Immature natural killer cell (primary cell): Measurements from ENCODE around the gene TBC1D2B. TPM values are rescaled to one million over a fixed set of nuclear protein-coding genes. Genes with fewer than 3 reads are reported as not detected.
"Not testable (repeated sequence)": the region's sequence is repeated elsewhere in the genome, so short reads cannot be mapped to it uniquely, and the experiment has no call there.

Source experiments
- DNase-seq, 3 donors: peaks; one replicate each; pipeline ENCODE4 v3.0.0; 2022; ENCODE audit warnings: mixed read lengths in 1 of 3
- H3K27ac Mint-ChIP-seq, 6 donors: one replicate each; pipeline ENCODE4 v1.8.0; 2020; ENCODE audit warnings: mixed read lengths in 6 of 6, mild to moderate bottlenecking in 5 of 6, inconsistent platforms in 4 of 6, moderate library complexity in 3 of 6
- H3K27me3 Mint-ChIP-seq, 3 donors: one replicate each; pipeline ENCODE4 v1.8.0; 2020 to 2021; ENCODE audit warnings: low read depth in 3 of 3, mild to moderate bottlenecking in 3 of 3, mixed read lengths in 3 of 3, moderate library complexity in 3 of 3, inconsistent platforms in 1 of 3
- H3K36me3 Mint-ChIP-seq, 3 donors: one replicate each; pipeline ENCODE4 v1.8.0; 2020; ENCODE audit warnings: mixed read lengths in 3 of 3, inconsistent platforms in 2 of 3, mild to moderate bottlenecking in 2 of 3
- H3K4me1 Mint-ChIP-seq, 2 donors: one replicate each; pipeline ENCODE4 v1.8.0; 2020; ENCODE audit warnings: inconsistent platforms in 2 of 2, mild to moderate bottlenecking in 2 of 2, mixed read lengths in 2 of 2, moderate library complexity in 1 of 2
- H3K4me3 Mint-ChIP-seq, 5 donors: one replicate each; pipeline ENCODE4 v1.8.0; 2020; ENCODE audit warnings: mild to moderate bottlenecking in 5 of 5, mixed read lengths in 5 of 5, inconsistent platforms in 3 of 5, moderate library complexity in 3 of 5
- H3K9me3 Mint-ChIP-seq, 6 donors: one replicate each; pipeline ENCODE4 v1.8.0; 2020; ENCODE audit warnings: mild to moderate bottlenecking in 6 of 6, mixed read lengths in 6 of 6, inconsistent platforms in 4 of 6, moderate library complexity in 3 of 6
- polyA plus RNA-seq, 3 donors: library from polyadenylated mRNA; unstranded; fragments of 300-500 nt; fragmentation: Illumina TruSeq; gene quantifications; one replicate each; pipeline ENCODE4 v1.2.3, GENCODE V29; 2021

Gene TBC1D2B
- polyA plus RNA-seq, 3 donors from 2014 or later = 3.5 to 10.2 (median 7.8) TPM

GRCh38 chr15:77953926-77954325, 123.6 kb downstream of the TBC1D2B start:
- peaks cover 16% of the 10 kb centered on the region in 2 donors for H3K4me1 Mint-ChIP-seq
- H3K4me3 Mint-ChIP-seq = peak overlapping the region in 4 of 5 donors; percentile 7 to 53 (median 33)
- peak overlapping the region in 1 of 6 donors; percentile 50 for H3K27ac Mint-ChIP-seq
- DNase-seq = peak; percentile 39 to 67 (median 42)
- H3K36me3 Mint-ChIP-seq, H3K9me3 Mint-ChIP-seq: not testable (repeated sequence)
- H3K27me3 Mint-ChIP-seq = peaks cover 7 to 12% (median 10%) of the 10 kb centered on the region in 3 donors

- H3K4me3 Mint-ChIP-seq, DNase-seq, H3K27ac Mint-ChIP-seq, H3K27me3 Mint-ChIP-seq, H3K9me3 Mint-ChIP-seq, H3K36me3 Mint-ChIP-seq: not testable (repeated sequence)
- peaks cover 16% of the 10 kb centered on the region in 2 donors for H3K4me1 Mint-ChIP-seq
Measured at GRCh38 chr15:77952928-77953446, 124.5 kb downstream of the TBC1D2B start.

- not testable (repeated sequence) for H3K36me3 Mint-ChIP-seq, H3K4me3 Mint-ChIP-seq, H3K9me3 Mint-ChIP-seq, H3K27ac Mint-ChIP-seq, DNase-seq, H3K27me3 Mint-ChIP-seq
- peaks cover 16% of the 10 kb centered on the region in 2 donors for H3K4me1 Mint-ChIP-seq
Measured at GRCh38 chr15:77951105-77951786, 126.3 kb downstream of the TBC1D2B start.

DNA sequence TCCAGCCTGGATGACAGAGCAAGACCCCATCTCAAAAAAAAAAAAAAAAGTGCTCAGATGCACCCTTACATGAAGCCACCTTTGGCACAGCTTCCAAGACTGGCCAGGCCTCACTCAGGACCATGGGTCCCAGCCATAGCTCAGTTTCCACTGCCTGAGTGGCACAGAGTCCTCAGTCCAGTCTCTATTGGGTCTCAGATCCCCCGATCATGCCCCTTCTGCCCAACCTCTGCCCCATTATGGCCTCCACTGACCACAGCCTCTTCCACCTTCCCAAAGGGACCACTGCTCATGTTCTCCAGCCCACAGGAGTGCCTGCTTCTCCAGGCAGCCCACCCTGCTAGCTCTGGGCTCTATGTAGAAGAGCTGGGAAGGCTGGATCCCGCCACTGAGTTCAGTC, 127.0 kb downstream of the TBC1D2B start:
- H3K4me3 Mint-ChIP-seq, H3K36me3 Mint-ChIP-seq, H3K27ac Mint-ChIP-seq, H3K9me3 Mint-ChIP-seq, H3K27me3 Mint-ChIP-seq, DNase-seq: not testable (repeated sequence)
- H3K4me1 Mint-ChIP-seq = peaks cover 14 to 16% of the 10 kb centered on the region in 2 donors

DNA sequence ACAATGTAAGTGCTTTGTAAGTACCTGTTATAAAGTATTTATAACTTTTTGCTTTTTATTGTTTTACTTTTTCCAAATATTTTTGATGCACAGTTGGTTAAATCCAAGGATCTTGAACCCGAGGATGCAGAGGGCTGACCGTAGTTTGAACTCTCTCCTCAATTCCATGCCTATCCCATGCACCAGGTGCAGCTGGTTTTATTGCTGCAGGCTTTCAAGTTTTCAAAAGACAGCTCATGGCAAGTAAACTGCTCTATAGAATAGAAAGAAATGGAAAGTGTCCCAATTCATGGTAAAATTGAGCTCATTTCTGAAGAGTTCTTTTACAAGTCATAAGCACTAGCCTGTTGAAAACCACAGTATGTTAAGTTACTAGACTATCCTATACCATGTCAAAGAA, 131.9 kb downstream of the TBC1D2B start:
- H3K27ac Mint-ChIP-seq = no peak overlapping the region
- H3K4me3 Mint-ChIP-seq = no peak overlapping the region
- no peaks in the 10 kb centered on the region for H3K36me3 Mint-ChIP-seq
- no peak for DNase-seq
- no peaks in the 10 kb centered on the region for H3K9me3 Mint-ChIP-seq
- H3K27me3 Mint-ChIP-seq = no peaks in the 10 kb centered on the region
- peaks cover 10 to 15% of the 10 kb centered on the region in 2 donors for H3K4me1 Mint-ChIP-seq

Other genes starting within 250 kb of the TBC1D2B start
- not detected for gene SH2D7, start 14.8 kb upstream of the TBC1D2B start, polyA plus RNA-seq
- 1 to 10 TPM in 2 of 3 donors, not detected in 1; 1.8 to 2.8 TPM for gene CIB2, start 53.7 kb upstream of the TBC1D2B start, polyA plus RNA-seq
- gene IDH3A, start 71.7 kb upstream of the TBC1D2B start, polyA plus RNA-seq = 10 to 100 TPM; 39.6 to 59.7 (median 41.4) TPM
- under 1 TPM in 1 of 3 donors, not detected in 2; 0.07 TPM for gene ACSBG1, start 156.9 kb upstream of the TBC1D2B start, polyA plus RNA-seq
- 1 to 10 TPM; 3.1 to 8.2 (median 7.4) TPM for gene DNAJA4, start 186.9 kb upstream of the TBC1D2B start, polyA plus RNA-seq
- gene SKIC8, start 221.9 kb upstream of the TBC1D2B start, polyA plus RNA-seq = 100 to 1,000 TPM in 2 of 3 donors, 10 to 100 TPM in 1; 73.4 to 147 (median 105) TPM